NCI-H2227 (cell line): ENCODE data around the gene TNPO2.

Experiments
- DNase-seq: peaks from one replicate; lab custom pipeline; 2025; ENCODE audit not compliant: unreplicated experiment; lab: John Stamatoyannopoulos, UW

The TNPO2 gene

DNA sequence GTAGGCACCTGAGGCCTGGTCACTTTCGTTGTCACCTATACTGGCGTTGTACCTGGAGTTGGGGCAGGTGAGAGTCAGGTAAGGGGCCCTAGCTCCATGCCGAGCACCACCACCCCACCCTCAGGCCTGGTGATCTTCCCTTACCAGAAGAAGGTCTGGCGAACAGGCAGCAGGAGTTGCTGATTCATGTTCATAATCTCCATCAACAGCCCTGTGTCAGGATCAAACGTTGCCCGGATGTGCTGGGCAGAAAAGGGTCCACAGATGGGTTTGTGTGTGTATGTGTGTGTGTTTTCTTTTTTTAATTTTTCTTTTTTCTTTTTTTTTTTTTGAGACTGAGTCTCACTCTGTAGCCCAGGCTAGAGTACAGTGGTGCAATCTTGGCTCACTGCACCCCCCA lies 71.5 kb downstream of the TNPO2 start:
- no peak for DNase-seq

DNA sequence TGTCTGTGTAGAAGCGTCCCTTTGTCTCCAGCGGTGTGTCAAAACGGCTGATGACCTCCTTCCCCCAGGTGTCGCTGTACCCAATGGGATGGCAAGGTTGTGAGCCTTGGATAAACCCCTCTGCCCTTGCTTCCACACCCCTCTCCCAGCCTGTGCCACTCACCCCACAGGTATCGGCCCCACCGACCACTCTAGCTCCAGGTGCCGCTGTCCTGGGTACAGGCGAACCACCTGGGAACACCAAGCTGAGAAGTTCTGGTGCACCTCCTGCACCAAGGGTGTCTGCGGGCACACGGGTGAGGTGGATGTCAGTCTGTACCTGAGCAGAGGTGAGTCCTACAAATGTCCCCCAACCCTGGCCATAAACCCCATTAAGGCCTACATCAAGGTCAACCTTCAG lies 73.8 kb downstream of the TNPO2 start:
- no peak for DNase-seq
